Neural cell (in vitro differentiated cells): ENCODE results near the gene DEFB110.

Experiments
- CTCF ChIP-seq: fragments of 450-650 bp; IDR thresholded peaks from 2 replicates; pipeline ENCODE4 v1.5.1; 2014; ENCODE audit warnings: antibody characterized with exemption, mild to moderate bottlenecking, moderate library complexity; ENCODE audit not compliant: poor library complexity, severe bottlenecking
- EP300 ChIP-seq: fragments of 450-650 bp; conservative IDR thresholded peaks from 2 replicates; pipeline ENCODE4 v1.6.1; 2014; ENCODE audit warnings: antibody characterized with exemption, mild to moderate bottlenecking, moderate library complexity; ENCODE audit not compliant: poor library complexity, severe bottlenecking
- EZH2 ChIP-seq: fragments of 200-600, 300-800 bp; shearing (Covaris generic), sonication (generic); IDR thresholded peaks from 2 replicates; pipeline ENCODE4 v1.6.1; 2014; ENCODE audit warnings: antibody characterized with exemption, low read length, borderline replicate concordance, mild to moderate bottlenecking; ENCODE audit not compliant: insufficient read depth, poor library complexity, severe bottlenecking
- POLR2AphosphoS5 ChIP-seq: IDR thresholded peaks from 2 replicates; pipeline ENCODE4 v1.6.1; 2012
- RAD21 ChIP-seq: fragments of 450-650 bp; conservative IDR thresholded peaks from 2 replicates; pipeline ENCODE4 v1.6.1; 2014; ENCODE audit warnings: antibody characterized with exemption, mild to moderate bottlenecking, moderate library complexity
- REST ChIP-seq: IDR thresholded peaks from 2 replicates; pipeline ENCODE4 v1.6.1; 2012; ENCODE audit warnings: borderline replicate concordance
- TAF1 ChIP-seq: IDR thresholded peaks from 2 replicates; pipeline ENCODE4 v1.6.1; 2012; ENCODE audit warnings: low read depth

GRCh38 chr6:49979584-49979983, 42.2 kb downstream of the DEFB110 start:
- TF ChIP-seq EP300, result no peak
- TF ChIP-seq CTCF, result no peak
- TF ChIP-seq POLR2AphosphoS5, result no peak
- no peak for TF ChIP-seq RAD21
- no peak for TF ChIP-seq REST
- no peak for TF ChIP-seq TAF1
- TF ChIP-seq EZH2, result no peak
